Loucy (cell line): ENCODE data around the gene PSAPL1.

Experiments used
- CTCF ChIP-seq: fragments of 200-600 bp; sonication (generic); conservative IDR thresholded peaks from 2 replicates; pipeline ENCODE4 v1.5.1; 2014; ENCODE audit warnings: mild to moderate bottlenecking, antibody characterized with exemption, low read length
- EZH2phosphoT487 ChIP-seq: fragments of 200-600 bp; IDR thresholded peaks from 2 replicates; pipeline ENCODE4 v1.6.1; 2018; ENCODE audit warnings: antibody characterized with exemption, mild to moderate bottlenecking, moderate library complexity, borderline replicate concordance

DNA sequence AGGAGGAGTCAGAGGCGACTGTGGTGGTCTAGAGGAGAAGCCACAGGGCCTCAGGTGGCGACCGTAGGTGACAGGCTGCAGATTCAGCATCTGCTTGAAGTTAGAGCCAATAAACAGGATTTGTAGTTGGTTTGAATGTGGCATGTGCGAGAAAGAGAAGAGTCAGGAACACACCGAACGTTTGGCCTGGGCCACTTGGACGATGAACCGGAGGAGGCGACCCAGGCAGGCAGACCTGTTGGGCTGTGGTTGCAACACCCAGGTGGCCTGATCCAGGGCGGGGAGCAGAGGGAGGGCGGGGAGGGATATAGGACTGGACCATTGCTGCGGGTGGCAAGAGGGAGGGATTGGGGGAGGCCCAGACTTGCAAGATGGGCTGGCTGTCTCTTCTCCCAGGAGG is 10.0 kb upstream of the PSAPL1 start:
- no peak for TF ChIP-seq CTCF
- TF ChIP-seq EZH2phosphoT487 = no peak
